SH-SY5Y (cell line): ENCODE data around the gene HYI.

Source experiments
- GATA2 ChIP-seq: IDR thresholded peaks from 2 replicates; pipeline ENCODE4 v1.6.1; 2011; ENCODE audit warnings: mild to moderate bottlenecking, low read depth, low read length
- GATA3 ChIP-seq: IDR thresholded peaks from 2 replicates; pipeline ENCODE4 v1.6.1; 2011; ENCODE audit warnings: low read depth, mild to moderate bottlenecking, low read length, moderate library complexity

Gene HYI

DNA sequence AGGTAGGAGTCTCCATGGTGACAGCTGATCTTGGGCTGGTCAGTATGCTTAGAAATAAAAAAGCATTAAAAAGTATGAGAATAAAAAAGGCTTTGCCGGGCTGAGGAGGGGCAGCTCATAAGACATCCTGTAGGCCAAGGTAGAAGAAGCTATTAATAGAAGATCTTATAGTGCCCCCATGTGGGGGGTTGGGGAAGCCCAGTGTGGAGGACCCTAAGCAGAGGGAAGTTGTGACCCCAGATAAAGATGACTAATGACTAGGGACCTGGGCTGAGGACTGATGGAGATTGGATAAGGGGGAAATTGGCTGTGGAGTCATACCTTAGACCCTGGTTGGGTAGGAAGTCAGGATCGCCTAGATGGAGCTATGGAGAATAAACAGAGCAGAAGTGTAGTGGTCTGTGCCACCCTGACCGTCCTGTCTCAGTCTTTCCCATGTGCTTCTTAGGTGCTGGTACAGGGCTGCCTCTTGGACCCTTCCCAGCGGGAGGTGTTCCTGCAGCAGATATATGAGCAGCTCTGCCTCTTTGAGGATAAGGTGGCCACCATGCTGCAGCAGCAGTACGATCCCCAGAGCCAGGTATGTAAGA lies 39.0 kb downstream of the HYI start:
- no peak for TF ChIP-seq GATA2
- TF ChIP-seq GATA3: no peak

DNA sequence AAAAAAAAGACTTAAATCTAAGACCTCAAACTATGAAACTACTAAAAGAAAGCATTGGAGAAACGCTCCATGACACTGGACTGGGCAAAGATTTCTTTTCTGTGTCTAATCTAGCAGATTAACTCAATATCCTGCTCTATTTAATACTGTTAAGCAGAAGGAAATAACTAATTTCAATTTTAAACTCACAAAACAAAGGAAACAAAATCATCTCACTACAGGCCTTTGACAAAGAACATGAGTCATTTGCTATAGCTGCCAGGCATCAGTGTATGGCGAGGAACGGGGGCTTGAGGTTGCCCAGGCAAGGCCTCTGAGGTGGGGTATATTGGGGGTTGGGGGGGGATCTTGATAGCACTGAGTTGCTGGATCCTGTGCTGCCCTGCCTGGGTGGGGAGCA lies 43.2 kb downstream of the HYI start:
- no peak for TF ChIP-seq GATA2
- TF ChIP-seq GATA3: no peak

DNA sequence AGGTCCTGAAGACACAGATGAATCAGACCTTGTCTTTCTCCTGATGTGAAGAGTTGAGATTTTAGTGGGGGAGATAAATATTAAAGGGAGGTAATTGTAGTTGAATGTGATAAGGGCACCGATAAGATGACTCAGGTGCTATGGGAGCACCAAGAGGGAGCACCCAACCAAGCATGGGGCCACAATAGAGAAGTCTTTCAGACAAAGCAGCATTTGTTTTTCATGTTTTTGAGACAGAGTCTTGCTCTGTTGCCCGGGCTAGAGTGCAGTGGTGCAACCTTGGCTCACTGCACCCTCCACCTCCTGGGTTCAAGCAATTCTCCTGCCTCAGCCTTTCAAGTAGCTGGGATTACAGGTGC lies 47.9 kb downstream of the HYI start:
- no peak for TF ChIP-seq GATA2
- TF ChIP-seq GATA3: no peak

DNA sequence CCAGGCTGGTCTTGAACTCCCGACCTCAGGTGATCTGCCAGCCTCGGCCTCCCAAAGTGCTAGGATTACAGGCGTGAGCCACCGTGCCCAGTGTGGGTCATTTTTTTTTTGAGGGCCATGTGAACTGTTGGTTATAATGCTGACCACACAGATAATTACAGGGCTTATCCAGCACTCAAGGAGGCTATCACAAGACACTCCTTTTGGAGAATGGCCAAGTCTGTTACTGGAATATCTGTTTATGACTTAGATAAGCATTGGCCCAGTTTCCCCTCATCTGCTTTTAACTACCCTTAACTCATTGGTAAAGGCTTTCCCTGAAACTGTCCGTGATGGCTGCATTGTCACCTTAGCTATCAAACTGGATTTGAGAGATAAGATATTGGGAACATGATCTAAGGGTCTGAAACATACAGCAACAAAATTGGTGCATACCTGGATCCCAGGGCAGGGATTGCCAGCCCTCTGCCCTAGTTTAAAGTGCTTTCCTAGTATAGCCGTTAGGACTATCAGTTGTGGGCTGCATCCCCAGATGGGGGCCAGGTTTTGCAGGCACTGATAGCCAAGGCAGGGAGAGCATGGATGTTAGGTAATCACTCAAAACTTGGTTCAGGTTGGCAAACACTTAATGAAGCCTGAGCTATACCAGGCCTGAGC lies 48.4 kb downstream of the HYI start:
- no peak for TF ChIP-seq GATA2
- TF ChIP-seq GATA3: no peak

DNA sequence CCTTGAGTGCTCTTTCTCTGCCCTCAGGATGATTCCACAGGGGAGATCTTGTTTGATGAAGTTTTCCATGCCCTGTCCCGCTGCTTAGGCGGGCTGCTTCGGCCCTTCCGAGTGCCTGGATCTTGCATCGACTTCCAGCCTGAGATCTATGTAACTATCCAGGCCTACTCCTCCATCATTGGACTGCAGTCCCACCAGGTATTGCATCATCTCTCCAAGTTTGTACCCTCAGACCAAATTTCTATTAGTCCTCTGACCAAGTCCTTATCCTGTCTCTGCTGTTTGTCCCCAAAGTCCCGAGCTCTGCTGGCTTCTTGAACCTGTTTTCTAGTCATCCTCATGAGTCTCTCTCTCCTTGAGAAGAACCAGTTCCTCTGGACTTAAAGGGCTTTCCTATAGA lies 49.4 kb downstream of the HYI start:
- TF ChIP-seq GATA3 (no peak), GATA2 (no peak)

DNA sequence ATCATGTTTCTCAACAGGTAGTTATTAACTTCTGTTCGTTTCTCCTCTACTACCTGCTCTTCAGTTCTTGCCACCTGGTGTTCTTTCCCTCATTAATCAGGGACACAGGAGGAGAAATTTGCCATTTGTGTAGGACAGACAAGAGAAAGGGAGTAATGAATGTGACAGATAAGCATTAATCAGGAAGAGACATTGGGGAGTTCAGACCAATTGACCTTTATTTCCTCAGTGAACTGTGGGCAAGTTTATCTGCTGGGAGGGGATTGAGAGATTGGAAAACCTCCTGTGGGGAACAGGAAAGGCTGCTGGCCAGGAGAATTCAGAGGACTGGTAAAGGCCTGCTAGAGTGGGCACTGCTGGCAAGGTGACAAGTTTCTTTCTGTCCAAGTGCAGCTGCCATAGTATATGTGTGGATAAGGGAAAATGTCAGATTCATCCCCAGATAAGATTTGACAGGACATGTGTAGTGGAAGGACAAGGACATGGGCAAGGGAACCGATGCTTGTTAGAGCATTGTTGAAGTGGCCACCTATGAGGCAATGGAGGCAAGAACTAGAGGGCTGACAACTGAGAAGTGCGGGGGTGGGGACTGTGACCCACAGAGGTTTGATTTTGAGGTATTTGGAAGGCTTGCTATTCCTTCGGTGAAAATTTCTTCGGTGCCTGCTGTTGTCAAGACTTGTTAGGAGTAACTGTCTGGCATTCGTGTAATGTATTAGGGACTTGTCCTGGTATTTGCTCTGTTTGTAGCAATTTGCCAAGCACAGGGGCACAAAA lies 51.5 kb downstream of the HYI start:
- TF ChIP-seq GATA2: peak; percentile 39; the same call in 1 of the 2 replicates
- TF ChIP-seq GATA3: no peak
